ENCODE results near the gene RHEB. TPM values are rescaled to one million over a fixed set of nuclear protein-coding genes. Genes with fewer than 3 reads are reported as not detected.

The RHEB gene
- total and polyA plus RNA-seq, 2 experiments from 2014 or later = 127 to 157 TPM

DNA sequence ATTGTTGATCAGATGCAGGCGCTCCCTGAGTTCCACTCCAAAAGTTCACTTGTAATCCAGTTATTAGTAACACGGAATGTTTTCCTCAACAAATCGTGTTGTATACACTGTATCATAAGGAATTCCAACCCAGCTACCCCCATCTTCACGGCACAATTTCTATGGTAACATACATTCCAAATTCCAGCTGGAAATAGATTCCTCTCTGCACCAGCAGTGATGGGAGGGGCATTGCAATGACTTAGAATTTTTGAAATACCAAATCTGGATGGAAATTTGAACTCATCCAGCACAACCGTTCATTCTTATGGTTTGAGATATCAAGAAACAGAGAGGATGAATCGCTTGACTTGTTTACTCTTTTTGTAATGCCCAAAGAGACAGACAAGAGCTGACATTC is 38.9 kb upstream of the RHEB start:
- Histone ChIP-seq H3K36me3 (peaks cover 50% of the 10 kb centered on the region), H3K4me1 (ENCODE audit: low read depth) (no peaks in the 10 kb centered on the region), H3K9me3 (ENCODE audit: low read depth) (no peaks in the 10 kb centered on the region), H3K27ac (peak overlapping the region; percentile 12), H3K27me3 (no peaks in the 10 kb centered on the region), H3K4me3 (no peak overlapping the region)
- TF ChIP-seq, protein P1, sequence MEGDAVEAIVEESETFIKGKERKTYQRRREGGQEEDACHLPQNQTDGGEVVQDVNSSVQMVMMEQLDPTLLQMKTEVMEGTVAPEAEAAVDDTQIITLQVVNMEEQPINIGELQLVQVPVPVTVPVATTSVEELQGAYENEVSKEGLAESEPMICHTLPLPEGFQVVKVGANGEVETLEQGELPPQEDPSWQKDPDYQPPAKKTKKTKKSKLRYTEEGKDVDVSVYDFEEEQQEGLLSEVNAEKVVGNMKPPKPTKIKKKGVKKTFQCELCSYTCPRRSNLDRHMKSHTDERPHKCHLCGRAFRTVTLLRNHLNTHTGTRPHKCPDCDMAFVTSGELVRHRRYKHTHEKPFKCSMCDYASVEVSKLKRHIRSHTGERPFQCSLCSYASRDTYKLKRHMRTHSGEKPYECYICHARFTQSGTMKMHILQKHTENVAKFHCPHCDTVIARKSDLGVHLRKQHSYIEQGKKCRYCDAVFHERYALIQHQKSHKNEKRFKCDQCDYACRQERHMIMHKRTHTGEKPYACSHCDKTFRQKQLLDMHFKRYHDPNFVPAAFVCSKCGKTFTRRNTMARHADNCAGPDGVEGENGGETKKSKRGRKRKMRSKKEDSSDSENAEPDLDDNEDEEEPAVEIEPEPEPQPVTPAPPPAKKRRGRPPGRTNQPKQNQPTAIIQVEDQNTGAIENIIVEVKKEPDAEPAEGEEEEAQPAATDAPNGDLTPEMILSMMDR (IDR thresholded peaks at IDR 0.05; ENCODE audit: low read depth, low read length) = no peak
- peak in 1 of 2 donors; percentile 40 for DNase-seq (ENCODE audit: low read depth in 1 of 2, low spot score in 1 of 2)

DNA sequence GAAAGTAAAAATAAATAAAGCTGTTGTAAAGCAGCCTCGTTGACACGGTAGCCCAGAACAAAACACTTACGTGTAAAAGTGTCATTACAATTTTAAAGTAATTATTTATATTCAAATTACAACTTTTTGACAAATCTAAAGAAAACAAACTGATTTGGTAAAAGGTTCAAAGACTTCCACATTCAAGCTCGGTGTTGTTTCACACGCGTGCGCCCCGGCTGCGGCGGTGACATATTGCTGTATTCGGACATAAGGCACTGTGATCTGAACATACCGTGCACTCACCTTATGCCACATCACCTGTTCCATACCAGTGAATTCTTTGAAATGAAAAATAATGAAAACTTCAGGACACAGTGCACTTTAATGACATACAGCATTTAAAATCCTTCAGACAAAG is 36.9 kb upstream of the RHEB start:
- Histone ChIP-seq H3K4me3 (no peak overlapping the region), H3K4me1 (ENCODE audit: low read depth) (no peaks in the 10 kb centered on the region), H3K9me3 (ENCODE audit: low read depth) (no peaks in the 10 kb centered on the region), H3K36me3 (peaks cover 44% of the 10 kb centered on the region), H3K27me3 (no peaks in the 10 kb centered on the region), H3K27ac (no peak overlapping the region)
- TF ChIP-seq, protein P1 (IDR thresholded peaks at IDR 0.05; ENCODE audit: low read depth, low read length) = no peak
- DNase-seq (ENCODE audit: low read depth in 1 of 2, low spot score in 1 of 2) = no peak

DNA sequence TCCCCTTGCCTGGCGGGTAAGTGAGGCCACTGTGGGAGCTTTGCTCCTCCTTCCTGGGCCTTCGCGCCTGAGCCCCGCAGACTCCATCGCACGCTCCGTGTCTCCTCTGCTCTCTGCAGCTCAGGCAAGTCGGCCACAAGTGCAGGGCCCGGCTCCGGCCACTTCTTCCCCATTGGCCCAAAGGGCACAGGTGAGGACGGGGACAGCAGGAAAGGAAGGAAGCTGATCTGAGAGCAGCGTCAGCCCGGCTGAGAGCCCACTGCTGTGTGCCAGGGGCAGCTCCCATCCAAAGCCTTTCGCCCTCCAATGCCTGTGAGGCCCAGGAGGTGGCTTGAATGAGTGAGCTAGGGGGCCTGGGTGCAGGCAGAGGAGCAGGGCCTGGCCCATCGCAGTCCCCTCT is 33.7 kb upstream of the RHEB start:
- Histone ChIP-seq H3K9me3 (ENCODE audit: low read depth) (no peaks in the 10 kb centered on the region), H3K36me3 (peaks cover 17% of the 10 kb centered on the region), H3K27ac (peak overlapping the region; percentile 12), H3K4me1 (ENCODE audit: low read depth) (no peaks in the 10 kb centered on the region), H3K27me3 (no peaks in the 10 kb centered on the region), H3K4me3 (no peak overlapping the region)
- no peak for DNase-seq (ENCODE audit: low read depth in 1 of 2, low spot score in 1 of 2)
- TF ChIP-seq, protein P1 (IDR thresholded peaks at IDR 0.05; ENCODE audit: low read depth, low read length) = no peak

DNA sequence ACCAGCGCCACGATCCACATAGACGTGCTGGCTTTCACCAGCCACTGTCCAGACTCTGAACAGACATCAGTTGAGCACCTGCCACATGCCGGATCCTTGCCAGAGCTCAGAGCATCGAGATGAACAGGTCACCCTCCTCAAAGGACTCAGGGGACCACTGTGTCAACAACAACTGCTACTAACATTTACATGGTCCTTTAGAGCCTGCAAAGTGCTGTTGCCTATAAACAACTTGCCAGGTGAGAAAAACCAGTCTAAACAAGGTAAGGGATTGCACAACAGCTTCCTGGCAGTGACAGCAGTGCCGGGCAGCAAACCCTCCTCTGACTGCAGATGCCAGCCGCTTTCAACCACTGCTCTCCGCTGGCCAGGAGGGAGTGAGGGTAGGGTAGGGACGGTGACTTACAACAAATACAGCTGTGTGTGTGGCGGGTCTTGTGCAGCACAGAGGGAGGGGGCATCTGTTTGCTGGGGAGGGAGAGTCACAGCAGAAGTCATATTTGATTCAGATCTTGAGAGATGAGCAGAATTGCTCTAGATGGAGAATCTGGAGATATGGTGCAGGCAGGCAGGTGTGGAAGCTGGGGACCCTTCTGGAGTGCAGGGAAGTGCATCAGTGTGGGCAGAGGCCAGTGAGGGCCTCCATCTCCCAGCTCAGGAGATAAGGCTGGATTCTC is 32.8 kb upstream of the RHEB start:
- H3K27me3 ChIP-seq = no peaks in the 10 kb centered on the region
- TF ChIP-seq, protein P1 (IDR thresholded peaks at IDR 0.05; ENCODE audit: low read depth, low read length) = no peak
- no peak overlapping the region for H3K4me3 ChIP-seq
- no peaks in the 10 kb centered on the region for H3K4me1 ChIP-seq (ENCODE audit: low read depth)
- no peak for DNase-seq (ENCODE audit: low read depth in 1 of 2, low spot score in 1 of 2)
- peaks cover 11% of the 10 kb centered on the region for H3K36me3 ChIP-seq
- no peaks in the 10 kb centered on the region for H3K9me3 ChIP-seq (ENCODE audit: low read depth)
- peak overlapping the region; percentile 12 for H3K27ac ChIP-seq

DNA sequence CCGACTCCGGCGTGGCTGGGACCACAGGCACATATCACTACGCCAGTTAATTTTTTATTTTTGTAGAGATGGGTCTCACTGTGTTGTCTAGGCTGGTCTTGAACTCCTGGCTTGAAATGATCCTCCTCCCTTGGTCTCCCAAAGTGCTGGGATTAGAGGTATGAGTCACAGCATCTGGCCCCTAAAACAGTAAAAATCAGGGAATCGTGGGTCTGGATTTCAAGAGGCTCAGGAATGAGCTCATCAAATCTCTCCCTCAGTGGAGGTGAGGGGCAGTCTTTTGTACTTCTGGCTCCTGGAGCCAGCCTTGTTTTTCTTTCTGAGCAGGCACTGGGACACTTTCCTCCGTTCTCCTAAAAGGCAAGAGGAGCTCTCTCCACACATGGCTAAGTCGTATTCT is 32.1 kb upstream of the RHEB start:
- H3K27ac ChIP-seq = no peak overlapping the region
- H3K36me3 ChIP-seq = peaks cover 7% of the 10 kb centered on the region
- H3K4me3 ChIP-seq = no peak overlapping the region
- H3K27me3 ChIP-seq = no peaks in the 10 kb centered on the region
- DNase-seq (ENCODE audit: low read depth in 1 of 2, low spot score in 1 of 2) = no peak
- H3K9me3 ChIP-seq (ENCODE audit: low read depth) = no peaks in the 10 kb centered on the region
- TF ChIP-seq, protein P1 (IDR thresholded peaks at IDR 0.05; ENCODE audit: low read depth, low read length) = no peak
- peaks cover 3% of the 10 kb centered on the region for H3K4me1 ChIP-seq (ENCODE audit: low read depth)
